ENCODE measurements around the gene MID1IP1.

- TF ChIP-seq POLR2A (IDR thresholded peaks at IDR 0.05): no peak
- no peak for TF ChIP-seq CTCF (IDR thresholded peaks at IDR 0.05 in 4 of 5, conservative IDR thresholded peaks at IDR 0.05 in 1 of 5)
Observed at GRCh38 chrX:38806875-38807621, 5.8 kb downstream of the MID1IP1 start.
